SK-N-SH (cell line): ENCODE results near the gene SAXO2.
"Not testable (repeated sequence)": the region's sequence is repeated elsewhere in the genome, so short reads cannot be mapped to it uniquely, and the experiment has no call there.

Source experiments
- EP300 ChIP-seq, 2 experiments: IDR thresholded peaks; 2 replicates each; pipeline versions ENCODE4 v1.4.0 to v1.6.1; 2012; ENCODE audit warnings: borderline replicate concordance in 1 of 2, low read depth in 1 of 2, low read length in 1 of 2
- EZH2phosphoT487 ChIP-seq: fragments of 200-600 bp; sonication (generic); IDR thresholded peaks from 2 replicates; pipeline ENCODE4 v1.6.1; 2017; ENCODE audit warnings: low read depth, mixed run types, mild to moderate bottlenecking, antibody characterized with exemption, moderate library complexity, borderline replicate concordance
- POLR2AphosphoS5 ChIP-seq: IDR thresholded peaks from 2 replicates; pipeline ENCODE4 v1.6.1; 2012; ENCODE audit warnings: low read depth, low read length
- RFX5 ChIP-seq: IDR thresholded peaks from 2 replicates; pipeline ENCODE4 v1.6.1; 2012; ENCODE audit warnings: mild to moderate bottlenecking, improper control_type of control experiment, low read length
- SMC3 ChIP-seq: IDR thresholded peaks from 2 replicates; pipeline ENCODE4 v1.6.1; 2012; ENCODE audit warnings: low read depth, low read length, improper control_type of control experiment
- TCF12 ChIP-seq: IDR thresholded peaks from 2 replicates; pipeline ENCODE4 v1.4.0; 2012
- TF ChIP-seq, protein P1 (sequence below): fragments of 200-600 bp; sonication (generic); IDR thresholded peaks from 2 replicates; pipeline ENCODE4 v1.6.1; 2017; ENCODE audit warnings: antibody characterized with exemption, mild to moderate bottlenecking, moderate library complexity
- TF ChIP-seq, protein P2 (sequence below): fragments of 150-350 bp; IDR thresholded peaks from 2 replicates; pipeline ENCODE4 v1.6.1; 2016; ENCODE audit warnings: mild to moderate bottlenecking, low read depth, low read length

DNA sequence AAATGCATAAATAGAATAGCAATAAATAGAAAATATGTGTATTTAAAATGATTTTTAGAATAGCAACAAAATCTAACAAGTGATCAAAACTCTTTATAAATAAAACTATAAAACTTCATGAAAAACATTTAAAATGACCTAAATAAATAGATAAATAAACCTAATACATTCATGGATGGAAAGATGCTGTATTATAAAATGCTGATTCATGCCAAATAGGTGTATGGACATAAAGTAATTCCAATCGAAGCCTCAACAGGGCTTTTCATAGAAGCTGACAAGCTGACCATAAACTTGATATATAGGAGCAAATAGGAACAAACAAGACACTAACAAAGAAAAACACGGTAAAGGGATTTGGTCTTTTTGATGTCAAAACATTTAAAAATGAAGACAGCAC lies 46.5 kb upstream of the SAXO2 start:
- TF ChIP-seq, protein P1, sequence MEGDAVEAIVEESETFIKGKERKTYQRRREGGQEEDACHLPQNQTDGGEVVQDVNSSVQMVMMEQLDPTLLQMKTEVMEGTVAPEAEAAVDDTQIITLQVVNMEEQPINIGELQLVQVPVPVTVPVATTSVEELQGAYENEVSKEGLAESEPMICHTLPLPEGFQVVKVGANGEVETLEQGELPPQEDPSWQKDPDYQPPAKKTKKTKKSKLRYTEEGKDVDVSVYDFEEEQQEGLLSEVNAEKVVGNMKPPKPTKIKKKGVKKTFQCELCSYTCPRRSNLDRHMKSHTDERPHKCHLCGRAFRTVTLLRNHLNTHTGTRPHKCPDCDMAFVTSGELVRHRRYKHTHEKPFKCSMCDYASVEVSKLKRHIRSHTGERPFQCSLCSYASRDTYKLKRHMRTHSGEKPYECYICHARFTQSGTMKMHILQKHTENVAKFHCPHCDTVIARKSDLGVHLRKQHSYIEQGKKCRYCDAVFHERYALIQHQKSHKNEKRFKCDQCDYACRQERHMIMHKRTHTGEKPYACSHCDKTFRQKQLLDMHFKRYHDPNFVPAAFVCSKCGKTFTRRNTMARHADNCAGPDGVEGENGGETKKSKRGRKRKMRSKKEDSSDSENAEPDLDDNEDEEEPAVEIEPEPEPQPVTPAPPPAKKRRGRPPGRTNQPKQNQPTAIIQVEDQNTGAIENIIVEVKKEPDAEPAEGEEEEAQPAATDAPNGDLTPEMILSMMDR, result not testable (repeated sequence)
- TF ChIP-seq, protein P2, sequence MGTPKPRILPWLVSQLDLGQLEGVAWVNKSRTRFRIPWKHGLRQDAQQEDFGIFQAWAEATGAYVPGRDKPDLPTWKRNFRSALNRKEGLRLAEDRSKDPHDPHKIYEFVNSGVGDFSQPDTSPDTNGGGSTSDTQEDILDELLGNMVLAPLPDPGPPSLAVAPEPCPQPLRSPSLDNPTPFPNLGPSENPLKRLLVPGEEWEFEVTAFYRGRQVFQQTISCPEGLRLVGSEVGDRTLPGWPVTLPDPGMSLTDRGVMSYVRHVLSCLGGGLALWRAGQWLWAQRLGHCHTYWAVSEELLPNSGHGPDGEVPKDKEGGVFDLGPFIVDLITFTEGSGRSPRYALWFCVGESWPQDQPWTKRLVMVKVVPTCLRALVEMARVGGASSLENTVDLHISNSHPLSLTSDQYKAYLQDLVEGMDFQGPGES, result not testable (repeated sequence)
- TF ChIP-seq POLR2AphosphoS5; TCF12; EP300 (IDR thresholded peaks at IDR 0.05; ENCODE audit: borderline replicate concordance in 1 of 2, low read depth in 1 of 2, low read length in 1 of 2); SMC3; RFX5; EZH2phosphoT487: not testable (repeated sequence)
